HG03280 (cell line): ENCODE measurements around the gene STX12.
A peak's percentile ranks its signal among the peaks of the same experiment; 100 is the strongest.
"Not testable (repeated sequence)": the region's sequence is repeated elsewhere in the genome, so short reads cannot be mapped to it uniquely, and the experiment has no call there.

Source experiments
- ATAC-seq: cut with Tn5 transposase; IDR thresholded peaks from one replicate; pipeline ENCODE4 v1.9.1; 2021; ENCODE audit warnings: mild to moderate bottlenecking, moderate library complexity; ENCODE audit not compliant: unreplicated experiment

Gene STX12

DNA sequence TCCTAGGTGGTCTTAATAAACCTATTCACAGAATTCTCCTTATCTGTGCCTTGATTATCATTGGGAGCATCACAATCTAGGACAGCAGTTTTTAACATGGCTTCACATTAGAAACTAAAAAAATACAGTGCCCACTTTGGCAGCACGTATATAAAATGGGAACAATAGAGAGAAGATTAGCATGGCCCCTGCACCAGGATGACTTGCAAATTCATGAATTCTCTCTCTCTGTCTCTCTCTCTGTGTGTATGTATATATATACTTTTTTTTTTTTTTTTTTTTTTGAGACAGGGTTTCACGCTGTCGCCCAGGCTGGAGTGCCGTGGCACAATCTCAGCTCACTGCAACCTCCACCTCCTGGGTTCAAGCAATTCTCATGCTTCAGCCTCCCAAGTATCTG lies 51.4 kb downstream of the STX12 start:
- ATAC-seq: no peak

- not testable (repeated sequence) for ATAC-seq
Observed at GRCh38 chr1:27829339-27829960, 56.4 kb downstream of the STX12 start.

DNA sequence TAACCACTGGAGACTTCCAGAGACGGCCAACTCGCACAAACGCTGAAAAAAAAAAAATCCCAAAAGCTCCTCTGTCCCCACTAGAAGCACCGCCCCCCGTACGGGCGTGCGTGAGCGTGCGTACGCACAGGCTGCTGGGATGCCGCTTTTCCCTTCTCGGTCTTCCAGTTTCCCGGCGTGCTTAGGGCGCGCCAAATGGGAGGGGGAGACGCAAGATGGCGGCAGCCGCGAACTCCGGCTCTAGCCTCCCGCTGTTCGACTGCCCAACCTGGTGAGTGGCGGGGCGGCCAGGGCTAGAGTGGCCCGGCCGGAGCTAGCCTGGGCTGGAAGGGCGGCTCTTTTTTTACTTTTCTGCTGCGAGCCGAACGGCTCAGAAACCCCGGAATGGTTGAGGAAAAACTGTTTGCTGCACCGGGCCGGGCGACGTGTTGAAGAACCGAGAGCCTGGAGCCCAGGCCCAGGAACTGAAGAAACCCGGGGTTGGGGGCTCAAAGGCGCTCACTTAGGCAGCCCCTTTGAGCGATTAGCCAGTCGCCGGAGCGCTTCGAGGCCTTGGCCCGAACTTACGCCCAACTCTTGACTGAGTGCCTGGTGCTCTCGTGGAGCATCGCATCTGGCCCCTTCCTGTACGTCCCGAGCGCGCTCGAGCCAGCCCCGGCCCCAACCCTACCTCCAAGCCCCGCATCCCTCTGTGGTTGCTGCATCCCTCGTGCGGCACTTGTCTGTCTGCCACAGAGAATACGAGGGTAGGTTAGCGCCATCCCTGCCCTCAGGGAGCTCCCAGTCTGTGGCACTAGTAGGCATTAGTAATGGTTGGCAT lies 57.8 kb downstream of the STX12 start, which contains the start of gene PPP1R8:
Gene PPP1R8 (plus strand): TSS at position 162 of the 820 bp plus-strand sequence. CDS start 54 bp downstream, at position 216.
- ATAC-seq: peak; percentile 90

- ATAC-seq: no peak
Observed at GRCh38 chr1:27831568-27832410, 58.8 kb downstream of the STX12 start.

GRCh38 chr1:27832762-27833161 lies 59.7 kb downstream of the STX12 start:
- ATAC-seq: no peak

DNA sequence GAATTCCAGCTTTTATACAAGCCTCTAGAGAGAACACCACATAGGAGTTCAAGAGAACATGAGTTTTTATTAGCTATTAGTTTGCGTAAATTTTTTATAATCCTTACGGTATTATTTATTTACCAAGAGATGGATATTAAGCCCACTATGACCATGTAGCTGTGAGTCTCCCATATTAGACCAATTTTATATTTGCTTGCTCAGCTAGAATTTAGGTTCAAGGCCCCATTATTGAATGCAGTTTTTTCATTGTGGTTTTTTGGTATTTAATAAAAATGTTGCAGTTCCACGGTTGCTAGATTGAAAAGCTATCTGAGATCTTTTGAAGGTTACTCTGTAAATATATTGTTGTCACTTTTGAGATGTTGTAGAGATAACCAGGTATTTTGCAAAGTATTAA lies 60.5 kb downstream of the STX12 start:
- no peak for ATAC-seq

DNA sequence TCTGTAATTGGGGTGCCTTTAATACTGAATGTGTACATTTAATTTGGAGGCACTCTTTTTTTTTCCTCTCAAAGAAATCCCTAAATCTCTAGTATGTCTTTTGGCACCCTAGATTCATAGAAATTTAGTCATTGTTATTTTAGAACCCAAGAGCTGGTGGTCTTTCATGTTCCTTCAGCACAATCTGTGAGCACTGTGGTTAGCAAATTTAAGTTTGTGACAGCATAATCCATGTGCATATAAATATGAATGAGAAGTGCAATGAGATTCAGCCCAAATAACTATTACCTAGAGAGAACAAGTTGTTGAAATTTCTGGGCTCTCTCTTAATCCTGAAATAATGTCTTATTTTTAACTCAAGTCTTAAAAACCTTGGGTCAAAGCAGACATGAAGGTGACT lies 62.0 kb downstream of the STX12 start:
- ATAC-seq: no peak

DNA sequence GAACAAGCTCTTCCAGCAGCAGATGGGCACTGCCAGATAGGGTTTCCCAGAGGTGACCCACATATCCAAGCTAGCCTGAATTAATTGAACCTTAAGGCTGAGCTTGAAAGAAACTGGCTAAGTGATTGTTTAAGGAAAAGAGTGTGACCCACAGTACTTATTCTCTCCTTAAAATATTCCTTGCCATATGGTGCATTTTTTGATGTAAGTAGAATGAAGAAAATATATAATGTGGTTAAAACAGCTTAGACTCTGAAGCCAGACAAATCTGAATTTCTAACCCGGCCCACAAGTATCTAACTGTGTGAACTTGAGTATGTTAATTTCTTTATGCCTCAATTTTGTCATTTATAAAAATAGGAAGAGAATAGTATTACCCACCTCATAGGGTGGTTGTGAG lies 62.5 kb downstream of the STX12 start:
- no peak for ATAC-seq

DNA sequence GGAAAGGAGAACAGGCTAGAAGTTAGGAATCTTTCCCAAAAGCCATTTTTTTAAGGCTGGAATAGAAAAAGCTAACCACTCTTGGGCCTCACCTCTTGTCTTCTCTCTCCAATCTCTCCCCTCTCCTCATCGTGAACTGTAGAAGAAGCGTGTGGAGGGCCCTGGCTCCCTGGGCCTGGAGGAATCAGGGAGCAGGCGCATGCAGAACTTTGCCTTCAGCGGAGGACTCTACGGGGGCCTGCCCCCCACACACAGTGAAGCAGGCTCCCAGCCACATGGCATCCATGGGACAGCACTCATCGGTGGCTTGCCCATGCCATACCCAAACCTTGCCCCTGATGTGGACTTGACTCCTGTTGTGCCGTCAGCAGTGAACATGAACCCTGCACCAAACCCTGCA lies 76.9 kb downstream of the STX12 start:
- no peak for ATAC-seq

DNA sequence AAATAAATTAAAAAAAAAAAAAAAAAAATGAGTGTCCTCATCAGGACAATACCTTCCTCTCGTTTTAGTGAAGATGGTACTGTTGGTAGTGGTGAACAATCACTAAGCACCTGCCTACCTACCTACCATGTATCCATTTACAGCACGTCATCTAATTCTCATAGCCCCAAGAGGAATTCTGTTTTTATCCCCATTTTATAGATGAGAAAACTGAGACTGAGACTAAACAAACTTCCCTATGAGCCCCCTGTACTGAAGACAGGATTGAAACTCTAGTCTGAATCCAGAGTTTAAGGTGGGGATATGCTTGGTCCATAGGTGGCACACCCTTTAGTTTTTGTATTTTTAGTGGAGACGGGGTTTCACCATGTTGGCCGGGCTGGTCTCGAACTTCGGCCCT lies 82.1 kb downstream of the STX12 start:
- ATAC-seq: no peak

GRCh38 chr1:27856561-27857343 lies 83.7 kb downstream of the STX12 start:
- no peak for ATAC-seq

GRCh38 chr1:27857552-27857951 lies 84.5 kb downstream of the STX12 start:
- not testable (repeated sequence) for ATAC-seq

GRCh38 chr1:27858072-27858948 lies 85.3 kb downstream of the STX12 start:
- no peak for ATAC-seq

GRCh38 chr1:27858949-27859576 lies 86.0 kb downstream of the STX12 start:
- ATAC-seq: no peak

DNA sequence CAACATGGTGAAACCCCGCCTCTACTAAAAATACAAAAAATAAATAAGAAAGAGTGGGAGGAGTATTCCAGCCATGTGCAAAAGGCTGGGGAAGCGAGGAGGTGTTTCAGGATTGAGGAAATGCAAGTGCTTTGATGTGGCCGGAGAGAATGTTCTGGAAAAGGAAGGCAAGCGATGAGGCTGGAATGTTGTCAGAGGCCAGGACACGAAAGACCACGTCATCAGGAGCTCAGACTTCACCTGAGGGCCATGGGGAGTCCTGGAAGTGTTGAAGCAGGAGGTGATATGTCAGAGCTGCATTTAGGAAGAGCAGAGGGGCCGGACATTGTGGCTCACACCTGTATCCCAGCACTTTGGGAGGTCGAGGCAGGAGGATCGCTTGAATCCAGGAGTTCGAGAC lies 88.4 kb downstream of the STX12 start:
- no peak for ATAC-seq

- ATAC-seq: no peak
Observed at GRCh38 chr1:27862004-27862403, 89.0 kb downstream of the STX12 start.

GRCh38 chr1:27862671-27863537 lies 89.9 kb downstream of the STX12 start:
- ATAC-seq: no peak

- ATAC-seq: no peak
Observed at GRCh38 chr1:27863538-27863915, 90.5 kb downstream of the STX12 start.
